HCT116 (cell line): Measurements from ENCODE around the gene CASK. TPM values are rescaled to one million over a fixed set of nuclear protein-coding genes. Genes with fewer than 3 reads are reported as not detected.

Source experiments
- ATAC-seq: fragments of 200-7000 bp; cut with Tn5 transposase; 2 replicates; pipeline ENCODE4 v1.9.1; 2020; ENCODE audit warnings: mild to moderate bottlenecking, moderate library complexity
- BruUV-seq: library from RNA; stranded (reverse); fragments of 400-500 nt; replicated peaks from 2 replicates; lab custom pipeline; 2021; lab: Mats Ljungman, UMichigan
- CTCF ChIA-PET: fragments of 300-600 bp; sonication (Branson Sonifier 250); formaldehyde crosslinking; loops from one replicate; lab custom pipeline; 2021; ENCODE audit warnings: antibody characterized with exemption; lab: Charles Lee
- POLR2A ChIA-PET: fragments of 300-600, 350-600 bp; sonication (Branson Sonifier 250); formaldehyde crosslinking; loops from one replicate; lab custom pipeline; 2021; ENCODE audit warnings: antibody characterized with exemption; lab: Charles Lee
- RAD21 ChIA-PET, 2 experiments: fragments of 300-600 bp; sonication (Branson Sonifier 250); formaldehyde crosslinking; loops; one replicate each; lab custom pipeline; 2023; ENCODE audit warnings: low total read pairs in 2 of 2; ENCODE audit not compliant: uncharacterized antibody in 2 of 2, unreplicated experiment in 2 of 2, low non-redundant PET in 1 of 2; lab: Charles Lee
- DNase-seq: peaks from one replicate; pipeline ENCODE4 v3.0.0-alpha.2; 2010; ENCODE audit warnings: low read depth, low spot score
- H2AFZ ChIP-seq: fragments of 200-600 bp; shearing (Covaris generic), sonication (generic); 2 replicates; pipeline ENCODE4 v1.6.1; 2017; ENCODE audit warnings: low read depth, mixed run types, mixed read lengths, antibody characterized with exemption, low read length; ENCODE audit not compliant: poor library complexity, severe bottlenecking
- H3K27ac ChIP-seq: 2 replicates; pipeline ENCODE4 v1.5.1; 2012; ENCODE audit warnings: low read depth, low read length
- H3K27me3 ChIP-seq: fragments of 200-600 bp; sonication (generic); 2 replicates; pipeline ENCODE4 v1.6.1; 2016; ENCODE audit warnings: mixed run types, low read length, mixed read lengths; ENCODE audit not compliant: insufficient read depth
- H3K36me3 ChIP-seq, 2 experiments: fragments of 200-500 bp in 1 of 2; fragments of 200-600 bp in 1 of 2; sonication (Bioruptor generic) in 1 of 2; sonication (generic) in 1 of 2; 2 replicates each; pipeline versions ENCODE4 v1.5.1 to v1.6.1; 2014 to 2016; ENCODE audit warnings: low read length in 2 of 2, inconsistent platforms in 1 of 2, mixed read lengths in 1 of 2, mixed run types in 1 of 2; ENCODE audit not compliant: insufficient read depth in 2 of 2, control insufficient read depth in 1 of 2
- H3K4me1 ChIP-seq, 2 experiments: fragments of 200-600 bp in 1 of 2; sonication (generic) in 1 of 2; 2 replicates each; pipeline versions ENCODE4 v1.5.1 to v1.6.1; 2012 to 2017; ENCODE audit warnings: low read length in 2 of 2, inconsistent platforms in 1 of 2, mild to moderate bottlenecking in 1 of 2, mixed read lengths in 1 of 2, mixed run types in 1 of 2, moderate library complexity in 1 of 2; ENCODE audit not compliant: insufficient read depth in 2 of 2, control insufficient read depth in 1 of 2
- H3K4me2 ChIP-seq: fragments of 200-600 bp; sonication (generic); 2 replicates; pipeline ENCODE4 v1.6.1; 2017; ENCODE audit warnings: mixed run types, low read length, mixed read lengths
- H3K4me3 ChIP-seq, 2 experiments: fragments of 200-600 bp in 1 of 2; sonication (generic) in 1 of 2; replicated peaks in 1 of 2; 2 replicates each; pipeline ENCODE4 v1.5.1; 2011 to 2016; ENCODE audit warnings: low read length in 2 of 2, control low read depth in 1 of 2, low read depth in 1 of 2, mild to moderate bottlenecking in 1 of 2, mixed read lengths in 1 of 2, mixed run types in 1 of 2
- H3K79me2 ChIP-seq: fragments of 200-600 bp; sonication (generic); 2 replicates; pipeline ENCODE4 v1.6.1; 2017; ENCODE audit warnings: mild to moderate bottlenecking, mixed run types, low read length, moderate library complexity, mixed read lengths; ENCODE audit not compliant: insufficient read depth
- H3K9ac ChIP-seq: fragments of 200-600 bp; sonication (generic); 2 replicates; pipeline ENCODE4 v1.6.1; 2016; ENCODE audit warnings: low read length, mixed read lengths
- H3K9me2 ChIP-seq: fragments of 200-600 bp; sonication (generic), shearing (Covaris generic); 2 replicates; pipeline ENCODE4 v1.6.1; 2017; ENCODE audit warnings: mixed run types, mild to moderate bottlenecking, moderate library complexity; ENCODE audit not compliant: insufficient read depth
- H3K9me3 ChIP-seq, 2 experiments: fragments of 200-500 bp in 1 of 2; fragments of 200-600 bp in 1 of 2; sonication (Bioruptor generic) in 1 of 2; sonication (generic) in 1 of 2; 2 replicates each; pipeline ENCODE4 v1.6.1; 2014 to 2017; ENCODE audit warnings: low read length in 2 of 2, mixed read lengths in 2 of 2, inconsistent platforms in 1 of 2, low read depth in 1 of 2, mild to moderate bottlenecking in 1 of 2, mixed run types in 1 of 2, moderate library complexity in 1 of 2; ENCODE audit not compliant: control insufficient read depth in 1 of 2, insufficient read depth in 1 of 2
- H4K20me1 ChIP-seq: fragments of 200-600 bp; sonication (generic), shearing (Covaris generic); 2 replicates; pipeline ENCODE4 v1.6.1; 2017; ENCODE audit warnings: mixed run types, mild to moderate bottlenecking, moderate library complexity; ENCODE audit not compliant: insufficient read depth
- CEBPB ChIP-seq: IDR thresholded peaks from 2 replicates; pipeline ENCODE4 v1.6.1; 2012; ENCODE audit warnings: low read depth
- CTCF ChIP-seq, 3 experiments: fragments of 200-600 bp in 1 of 3; sonication (generic) in 1 of 3; IDR thresholded peaks in 2 of 3; conservative IDR thresholded peaks in 1 of 3; 2 replicates each; pipeline ENCODE4 v1.5.1; 2012 to 2017; ENCODE audit warnings: low read depth in 2 of 3, low read length in 2 of 3, antibody characterized with exemption in 1 of 3, borderline replicate concordance in 1 of 3, control low read depth in 1 of 3, mild to moderate bottlenecking in 1 of 3, mixed read lengths in 1 of 3, mixed run types in 1 of 3, moderate library complexity in 1 of 3; ENCODE audit not compliant: insufficient read depth in 1 of 3
- ELF1 ChIP-seq: IDR thresholded peaks from 2 replicates; pipeline ENCODE4 v1.6.1; 2012; ENCODE audit warnings: low read depth, borderline replicate concordance
- POLR2AphosphoS5 ChIP-seq: IDR thresholded peaks from 2 replicates; pipeline ENCODE4 v1.6.1; 2011; ENCODE audit warnings: mild to moderate bottlenecking, low read depth, low read length, moderate library complexity
- RAD21 ChIP-seq: IDR thresholded peaks from 2 replicates; pipeline ENCODE4 v1.6.1; 2012; ENCODE audit warnings: low read depth, mild to moderate bottlenecking
- SIN3A ChIP-seq: IDR thresholded peaks from 2 replicates; pipeline ENCODE4 v1.6.1; 2012; ENCODE audit warnings: low read depth
- SP1 ChIP-seq: IDR thresholded peaks from 2 replicates; pipeline ENCODE4 v1.6.1; 2012; ENCODE audit warnings: low read depth
- ZFX ChIP-seq: fragments of 450-650 bp; IDR thresholded peaks from 2 replicates; pipeline ENCODE4 v1.6.1; 2017
- ZNF274 ChIP-seq: fragments of 200-500 bp; sonication (Bioruptor generic); IDR thresholded peaks from 2 replicates; pipeline ENCODE4 v1.6.1; 2014; ENCODE audit warnings: mild to moderate bottlenecking, low read depth, low read length, inconsistent platforms
- intact Hi-C: fragments of 100-400 bp; cut with micrococcal nuclease; formaldehyde crosslinking; loops from 2 replicates; pipeline ENCODE4 v1.10.0; 2022
- total RNA-seq: library from RNA; stranded (reverse); gene quantifications from one replicate; pipeline ENCODE4 v1.2.1, GENCODE V29; 2021; ENCODE audit not compliant: unreplicated experiment
- TF ChIP-seq, protein P1 (sequence below): IDR thresholded peaks from 2 replicates; pipeline ENCODE4 v1.6.1; 2011; ENCODE audit warnings: mild to moderate bottlenecking, low read length, moderate library complexity; ENCODE audit not compliant: insufficient replicate concordance; ENCODE audit errors: extremely low read depth
- TF ChIP-seq, protein P2 (sequence below): IDR thresholded peaks from 2 replicates; pipeline ENCODE4 v1.6.1; 2012

Gene CASK
- total RNA-seq, 1 experiment from 2014 or later: 39.0 TPM

DNA sequence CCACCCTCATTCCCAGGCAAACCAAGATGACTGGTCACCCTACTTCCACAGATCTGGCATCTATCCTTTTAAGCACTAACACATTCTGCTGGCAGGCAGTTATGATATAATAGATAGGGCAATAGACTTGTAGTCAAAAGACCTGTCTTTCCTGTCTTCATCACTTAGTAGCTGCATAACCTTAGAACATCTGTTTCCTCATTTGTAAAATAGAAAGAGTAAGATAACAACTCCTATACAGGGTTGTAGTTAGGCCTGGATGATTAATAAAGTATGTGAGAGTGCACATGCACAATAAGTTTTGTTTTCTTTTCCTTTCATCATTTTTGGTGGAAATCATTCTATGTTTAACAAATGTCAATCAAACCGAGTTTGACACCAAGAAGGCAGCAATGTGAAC lies 127.3 kb downstream of the CASK start:
- intact Hi-C loops: loop anchor here (5.0 to 10.0 kb wide), 2 partner anchors 881 to 1759 kb away; no protein-coding TSS in a partner anchor
- CTCF ChIA-PET: no interaction called here

More for the DNA sequence above, 127.3 kb downstream of the CASK start:
- ChIA-PET POLR2A (no interaction called here), RAD21 (no interaction called here)
- peaks cover 4% of the 10 kb centered on the region; the same call in 1 of the 2 replicates for H3K79me2 ChIP-seq
- ATAC-seq (no peak), DNase-seq (no peak)
- no peak overlapping the region for H3K4me3 ChIP-seq
- no peaks in the 10 kb centered on the region for H3K9me2 ChIP-seq
- H3K27me3 ChIP-seq: no peaks in the 10 kb centered on the region
- no peak for TF ChIP-seq CEBPB
- TF ChIP-seq SIN3A: no peak
- no peak for TF ChIP-seq SP1
- TF ChIP-seq, protein P1, sequence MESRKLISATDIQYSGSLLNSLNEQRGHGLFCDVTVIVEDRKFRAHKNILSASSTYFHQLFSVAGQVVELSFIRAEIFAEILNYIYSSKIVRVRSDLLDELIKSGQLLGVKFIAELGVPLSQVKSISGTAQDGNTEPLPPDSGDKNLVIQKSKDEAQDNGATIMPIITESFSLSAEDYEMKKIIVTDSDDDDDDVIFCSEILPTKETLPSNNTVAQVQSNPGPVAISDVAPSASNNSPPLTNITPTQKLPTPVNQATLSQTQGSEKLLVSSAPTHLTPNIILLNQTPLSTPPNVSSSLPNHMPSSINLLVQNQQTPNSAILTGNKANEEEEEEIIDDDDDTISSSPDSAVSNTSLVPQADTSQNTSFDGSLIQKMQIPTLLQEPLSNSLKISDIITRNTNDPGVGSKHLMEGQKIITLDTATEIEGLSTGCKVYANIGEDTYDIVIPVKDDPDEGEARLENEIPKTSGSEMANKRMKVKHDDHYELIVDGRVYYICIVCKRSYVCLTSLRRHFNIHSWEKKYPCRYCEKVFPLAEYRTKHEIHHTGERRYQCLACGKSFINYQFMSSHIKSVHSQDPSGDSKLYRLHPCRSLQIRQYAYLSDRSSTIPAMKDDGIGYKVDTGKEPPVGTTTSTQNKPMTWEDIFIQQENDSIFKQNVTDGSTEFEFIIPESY: no peak
- TF ChIP-seq POLR2AphosphoS5: no peak
- TF ChIP-seq CTCF (IDR thresholded peaks at IDR 0.05 in 2 of 3, conservative IDR thresholded peaks at IDR 0.05 in 1 of 3; ENCODE audit: borderline replicate concordance in 1 of 3, insufficient read depth in 1 of 3, low read depth in 2 of 3, low read length in 2 of 3): no peak
- no peak for TF ChIP-seq RAD21
- TF ChIP-seq, protein P2, sequence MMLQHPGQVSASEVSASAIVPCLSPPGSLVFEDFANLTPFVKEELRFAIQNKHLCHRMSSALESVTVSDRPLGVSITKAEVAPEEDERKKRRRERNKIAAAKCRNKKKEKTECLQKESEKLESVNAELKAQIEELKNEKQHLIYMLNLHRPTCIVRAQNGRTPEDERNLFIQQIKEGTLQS: no peak
- TF ChIP-seq ELF1: no peak
- no peak for TF ChIP-seq ZNF274
- no peak for TF ChIP-seq ZFX
- no peaks in the 10 kb centered on the region for H3K36me3 ChIP-seq
- no peaks in the 10 kb centered on the region for H3K4me1 ChIP-seq
- H3K9ac ChIP-seq: no peak overlapping the region
- BruUV-seq: no TSS peak
- H4K20me1 ChIP-seq: no peaks in the 10 kb centered on the region
- no peak overlapping the region for H2AFZ ChIP-seq
- H3K27ac ChIP-seq: no peak overlapping the region
- no peaks in the 10 kb centered on the region for H3K9me3 ChIP-seq
- no peak overlapping the region for H3K4me2 ChIP-seq
